Ramos (cell line): ENCODE measurements around the gene CDH15.
"Not testable (repeated sequence)": the region's sequence is repeated elsewhere in the genome, so short reads cannot be mapped to it uniquely, and the experiment has no call there.

Experiments used
- in situ Hi-C: fragments of 300-500 bp; cut with MboI; formaldehyde crosslinking; loops from one replicate; pipeline ENCODE4 v1.14.3; 2022; ENCODE audit warnings: low sequenced_read_pairs; ENCODE audit not compliant: unreplicated experiment

CDH15 gene

GRCh38 chr16:89184933-89185794 lies 13.6 kb downstream of the CDH15 start:
- in situ Hi-C loops: no loop called here

- in situ Hi-C loops: not testable (repeated sequence)
Observed at GRCh38 chr16:89185887-89186592, 14.5 kb downstream of the CDH15 start.

DNA sequence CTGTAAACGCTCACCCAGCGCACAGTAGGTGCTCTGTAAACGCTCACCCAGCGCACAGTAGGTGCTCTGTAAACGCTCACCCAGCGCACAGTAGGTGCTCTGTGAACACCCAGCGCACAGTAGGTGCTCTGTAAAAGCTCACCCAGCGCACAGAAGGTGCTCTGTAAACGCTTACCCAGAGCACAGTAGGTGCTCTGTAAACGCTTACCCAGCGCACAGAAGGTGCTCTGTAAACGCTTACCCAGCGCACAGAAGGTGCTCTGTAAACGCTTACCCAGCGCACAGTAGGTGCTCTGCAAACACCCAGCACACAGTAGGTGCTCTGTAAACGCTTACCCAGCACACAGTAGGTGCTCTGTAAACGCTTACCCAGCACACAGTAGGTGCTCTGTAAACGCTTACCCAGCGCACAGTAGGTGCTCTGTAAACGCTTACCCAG lies 15.1 kb downstream of the CDH15 start:
- in situ Hi-C loops: not testable (repeated sequence)

- in situ Hi-C loops: no loop called here
Observed at GRCh38 chr16:89187032-89187769, 15.7 kb downstream of the CDH15 start.

DNA sequence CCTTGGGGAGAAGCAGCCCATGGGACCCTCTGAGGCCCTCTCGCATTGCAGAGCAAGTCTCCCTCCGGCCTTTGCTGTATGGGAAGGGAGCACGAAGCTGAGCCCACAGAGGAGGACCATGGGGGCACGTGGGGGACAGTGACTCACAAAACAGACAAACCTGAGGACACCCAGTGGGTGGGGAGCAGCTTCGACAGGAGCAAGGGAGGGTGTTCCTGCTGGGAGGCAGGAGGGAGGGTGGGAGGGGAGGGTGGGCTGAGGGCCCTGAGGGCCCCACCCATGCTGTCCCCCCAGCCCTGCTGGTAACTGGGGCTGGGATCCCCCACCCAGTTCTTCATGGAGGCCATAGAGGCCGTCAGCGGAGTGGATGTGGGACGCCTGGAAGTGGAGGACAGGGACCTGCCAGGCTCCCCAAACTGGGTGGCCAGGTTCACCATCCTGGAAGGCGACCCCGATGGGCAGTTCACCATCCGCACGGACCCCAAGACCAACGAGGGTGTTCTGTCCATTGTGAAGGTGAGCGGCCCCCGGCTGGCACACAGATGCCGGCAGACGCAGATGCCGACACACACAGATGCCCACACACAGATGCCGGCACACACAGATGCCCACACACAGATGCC lies 16.3 kb downstream of the CDH15 start:
- in situ Hi-C loops: no loop called here

DNA sequence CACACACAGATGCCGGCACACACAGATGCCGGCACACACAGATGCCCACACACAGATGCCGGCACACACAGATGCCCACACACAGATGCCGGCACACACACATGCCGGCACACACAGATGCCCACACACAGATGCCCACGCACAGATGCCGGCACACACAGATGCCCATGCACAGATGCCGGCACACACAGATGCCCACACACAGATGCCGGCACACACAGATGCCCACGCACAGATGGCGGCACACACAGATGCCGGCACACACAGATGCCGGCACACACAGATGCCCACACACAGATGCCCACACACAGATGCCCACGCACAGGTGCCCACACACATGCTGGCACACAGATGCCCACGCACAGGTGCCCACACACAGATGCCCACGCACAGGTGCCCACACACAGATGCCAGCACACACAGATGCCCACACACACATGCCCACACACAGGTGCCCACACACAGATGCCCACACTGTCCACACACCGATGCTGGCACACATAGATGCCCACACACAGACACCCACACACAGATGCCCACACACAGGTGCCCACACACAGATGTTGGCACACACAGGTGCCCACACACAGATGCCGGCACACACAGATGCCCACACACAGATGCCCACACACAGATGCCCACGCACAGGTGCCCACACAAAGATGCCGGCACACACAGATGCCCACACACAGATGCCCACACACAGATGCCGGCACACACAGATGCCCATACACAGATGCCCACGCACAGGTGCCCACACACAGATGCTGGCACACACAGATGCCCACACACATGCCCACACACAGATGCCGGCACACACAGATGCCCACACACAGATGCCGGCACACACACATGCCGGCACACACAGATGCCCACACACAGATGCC lies 17.2 kb downstream of the CDH15 start:
- in situ Hi-C loops: not testable (repeated sequence)

- in situ Hi-C loops: no loop called here
Observed at GRCh38 chr16:89189358-89190025, 17.9 kb downstream of the CDH15 start.

DNA sequence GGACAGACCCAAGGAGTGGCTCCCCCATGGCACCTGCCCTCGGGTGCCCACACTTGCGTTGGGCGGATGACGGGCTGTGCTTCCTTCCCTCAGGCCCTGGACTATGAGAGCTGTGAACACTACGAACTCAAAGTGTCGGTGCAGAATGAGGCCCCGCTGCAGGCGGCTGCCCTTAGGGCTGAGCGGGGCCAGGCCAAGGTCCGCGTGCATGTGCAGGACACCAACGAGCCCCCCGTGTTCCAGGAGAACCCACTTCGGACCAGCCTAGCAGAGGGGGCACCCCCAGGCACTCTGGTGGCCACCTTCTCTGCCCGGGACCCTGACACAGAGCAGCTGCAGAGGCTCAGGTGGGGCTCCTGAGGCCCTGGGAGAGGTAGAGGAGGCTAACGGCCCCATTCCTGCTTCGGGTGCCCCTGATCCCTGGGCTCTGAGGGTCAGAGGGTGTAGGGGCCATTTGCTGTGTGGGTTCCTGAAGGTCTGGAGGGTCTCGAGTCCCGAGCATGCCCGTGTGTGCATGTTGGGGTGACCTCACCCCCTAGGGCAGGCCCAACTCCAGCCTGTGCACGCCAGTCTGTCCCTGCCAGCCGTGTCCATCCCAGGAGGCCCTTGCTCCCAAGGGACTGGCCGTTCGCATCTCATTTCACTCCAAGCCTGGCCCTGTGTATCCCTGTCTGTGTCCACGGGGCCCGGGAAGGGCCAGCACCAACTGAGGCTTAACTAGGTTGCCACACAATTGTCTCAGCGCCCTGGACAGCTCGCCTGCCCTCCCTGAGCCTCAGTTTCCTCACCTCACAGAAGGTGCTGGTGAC lies 18.8 kb downstream of the CDH15 start:
- in situ Hi-C loops: no loop called here

DNA sequence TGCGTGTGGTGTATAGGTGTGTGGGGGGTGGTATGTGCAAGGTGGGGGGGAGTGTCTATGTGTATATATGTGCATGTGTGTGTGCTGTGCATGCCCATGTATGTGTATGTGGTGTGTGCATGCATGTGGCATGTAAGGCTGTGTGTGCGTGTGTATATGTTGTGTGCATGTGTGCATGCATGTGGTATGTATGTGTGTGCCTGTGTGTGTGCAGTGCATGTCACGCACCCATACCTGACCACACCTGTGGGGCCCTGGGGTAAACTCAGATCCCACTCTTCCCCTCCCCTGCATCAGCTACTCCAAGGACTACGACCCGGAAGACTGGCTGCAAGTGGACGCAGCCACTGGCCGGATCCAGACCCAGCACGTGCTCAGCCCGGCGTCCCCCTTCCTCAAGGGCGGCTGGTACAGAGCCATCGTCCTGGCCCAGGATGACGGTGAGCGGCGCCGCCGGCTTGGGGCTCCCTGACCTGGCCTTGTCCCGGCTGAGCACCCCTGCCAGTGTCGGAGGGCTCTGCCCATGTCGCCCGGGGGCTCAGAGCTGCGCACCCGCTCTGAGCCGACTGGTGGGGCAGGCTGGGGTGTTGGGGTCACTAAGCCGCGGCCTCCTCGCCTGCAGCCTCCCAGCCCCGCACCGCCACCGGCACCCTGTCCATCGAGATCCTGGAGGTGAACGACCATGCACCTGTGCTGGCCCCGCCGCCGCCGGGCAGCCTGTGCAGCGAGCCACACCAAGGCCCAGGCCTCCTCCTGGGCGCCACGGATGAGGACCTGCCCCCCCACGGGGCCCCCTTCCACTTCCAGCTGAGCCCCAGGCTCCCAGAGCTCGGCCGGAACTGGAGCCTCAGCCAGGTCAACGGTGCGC lies 19.7 kb downstream of the CDH15 start:
- in situ Hi-C loops: no loop called here

DNA sequence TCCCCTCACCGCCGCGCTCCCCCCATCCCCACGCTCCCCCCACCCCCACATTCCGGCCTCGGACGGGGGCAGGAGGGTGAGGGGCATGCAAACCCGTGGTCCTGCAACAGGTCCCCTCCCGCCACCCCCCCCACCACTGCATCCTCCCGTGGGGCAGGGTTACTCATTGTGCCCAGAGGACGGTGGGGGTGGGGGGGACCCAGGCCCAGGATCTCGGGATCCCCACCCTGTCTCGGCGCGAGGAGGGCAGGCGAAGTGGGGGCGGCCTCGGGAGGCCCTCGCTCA lies 20.3 kb downstream of the CDH15 start:
- in situ Hi-C loops: no loop called here

- in situ Hi-C loops: not testable (repeated sequence)
Observed at GRCh38 chr16:89192186-89192955, 20.8 kb downstream of the CDH15 start.

- in situ Hi-C loops: no loop called here
Observed at GRCh38 chr16:89192956-89193575, 21.5 kb downstream of the CDH15 start.

DNA sequence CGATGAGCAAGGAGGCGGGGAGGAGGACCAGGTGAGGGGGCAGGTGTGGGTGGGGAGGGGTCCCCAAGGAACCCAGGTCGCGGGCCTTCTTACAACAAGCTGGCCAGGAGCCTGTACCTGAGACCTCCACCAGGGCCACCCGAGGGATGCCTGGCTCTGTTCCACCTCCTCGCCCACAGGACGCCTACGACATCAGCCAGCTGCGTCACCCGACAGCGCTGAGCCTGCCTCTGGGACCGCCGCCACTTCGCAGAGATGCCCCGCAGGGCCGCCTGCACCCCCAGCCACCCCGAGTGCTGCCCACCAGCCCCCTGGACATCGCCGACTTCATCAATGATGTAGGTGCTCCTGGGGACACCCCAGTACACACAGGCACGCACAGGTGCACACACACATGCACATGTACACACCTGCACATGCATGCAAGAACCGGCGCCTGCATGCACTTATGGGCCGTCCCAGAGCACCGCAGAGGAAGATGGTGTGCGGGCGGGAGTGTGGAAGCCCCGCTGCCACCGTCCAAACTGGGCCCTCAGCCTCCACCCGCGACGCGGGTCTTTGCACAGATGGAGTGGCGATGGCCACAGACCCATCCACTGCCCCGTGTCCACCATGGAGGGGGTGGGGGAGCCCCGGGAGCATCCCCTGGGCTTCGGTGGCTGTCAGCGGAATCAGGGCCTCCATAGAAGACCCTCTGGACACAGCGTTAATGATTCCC lies 22.2 kb downstream of the CDH15 start:
- in situ Hi-C loops: no loop called here

- in situ Hi-C loops: no loop called here
Observed at GRCh38 chr16:89194340-89195311, 23.1 kb downstream of the CDH15 start.
